HG03521 (cell line): ENCODE data around the gene DTX2.
A peak's percentile ranks its signal among the peaks of the same experiment; 100 is the strongest.
"Not testable (repeated sequence)": the region's sequence is repeated elsewhere in the genome, so short reads cannot be mapped to it uniquely, and the experiment has no call there.

Experiments
- ATAC-seq: cut with Tn5 transposase; IDR thresholded peaks from one replicate; pipeline ENCODE4 v1.9.1; 2021; ENCODE audit warnings: mild to moderate bottlenecking, moderate library complexity; ENCODE audit not compliant: unreplicated experiment

The DTX2 gene

DNA sequence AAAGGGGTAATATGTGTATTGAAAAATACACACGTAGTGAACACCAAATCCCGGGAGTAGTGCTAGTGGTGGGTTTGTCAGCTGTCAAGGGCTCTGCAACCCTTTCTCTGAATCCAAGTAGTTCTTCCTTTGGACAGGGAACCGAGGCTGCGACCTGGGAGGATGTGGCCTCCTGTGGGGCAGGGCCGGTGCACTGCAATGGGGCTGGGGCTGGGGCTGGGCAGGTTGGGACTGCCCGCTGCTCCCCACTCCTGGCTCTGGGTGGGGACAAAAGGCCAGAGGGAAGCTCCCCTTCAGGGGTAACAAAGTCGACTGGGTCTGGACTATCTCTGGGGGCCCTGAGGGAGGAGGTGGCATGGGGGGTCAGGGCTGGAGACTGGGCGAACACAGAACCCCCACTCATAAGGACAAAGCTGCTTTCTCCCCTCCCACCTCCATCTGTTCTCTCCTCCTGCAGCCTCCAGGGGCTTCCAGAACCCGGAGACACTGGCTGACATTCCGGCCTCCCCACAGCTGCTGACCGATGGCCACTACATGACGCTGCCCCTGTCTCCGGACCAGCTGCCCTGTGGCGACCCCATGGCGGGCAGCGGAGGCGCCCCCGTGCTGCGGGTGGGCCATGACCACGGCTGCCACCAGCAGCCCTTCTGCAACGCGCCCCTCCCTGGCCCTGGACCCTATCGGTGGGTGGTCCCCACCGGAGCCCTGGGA, 49.8 kb downstream of the DTX2 start:
- ATAC-seq, result not testable (repeated sequence)

DNA sequence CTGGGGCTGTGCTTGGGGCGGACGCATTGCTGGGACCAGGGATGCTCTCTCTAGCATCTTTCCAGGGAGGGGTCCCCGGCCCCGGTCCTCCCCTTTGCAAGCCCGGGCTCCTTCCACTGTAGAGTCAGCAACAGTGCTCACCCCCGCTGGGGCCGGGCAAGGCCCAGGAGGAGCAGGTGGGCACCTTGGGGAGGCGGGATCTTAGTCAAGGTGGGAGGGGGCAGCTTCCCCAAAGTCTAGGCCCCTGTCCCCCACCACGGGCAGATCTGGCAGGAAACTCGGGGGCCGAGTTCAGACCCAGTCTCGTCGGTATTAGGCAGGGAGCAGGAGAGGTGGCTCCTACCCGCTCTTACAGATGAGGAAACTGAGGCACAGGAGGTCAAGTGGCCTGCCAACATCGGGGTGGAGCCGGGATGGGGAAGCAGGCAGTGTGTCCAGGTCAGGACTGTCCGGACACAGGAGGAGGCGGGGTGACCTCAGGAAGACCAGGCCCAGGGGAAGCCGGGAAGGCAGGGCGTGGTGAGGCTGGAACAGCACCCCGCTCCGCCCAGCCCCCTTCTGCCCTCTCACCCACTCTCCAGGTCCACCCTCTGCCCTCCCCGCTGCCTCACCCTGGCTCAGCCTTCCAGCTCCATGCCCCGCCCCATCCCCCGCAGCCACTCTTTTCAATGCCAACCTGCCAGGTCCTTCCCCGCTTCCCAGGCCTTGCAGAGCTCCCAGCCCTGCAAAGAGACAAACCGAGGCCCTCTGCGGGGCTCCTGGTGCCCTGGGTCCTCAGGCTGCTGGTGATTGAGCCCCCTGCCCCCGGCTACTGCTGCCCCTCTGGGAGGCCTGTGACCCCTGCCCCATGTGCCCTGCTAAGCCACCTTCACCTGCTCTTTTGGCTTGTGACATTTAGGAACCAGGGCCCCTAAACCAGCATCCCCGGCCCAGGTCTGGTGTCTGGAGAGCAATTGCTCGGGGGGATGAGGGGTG, 50.7 kb downstream of the DTX2 start:
- not testable (repeated sequence) for ATAC-seq

GRCh38 chr7:76512941-76513816, 51.7 kb downstream of the DTX2 start:
- no peak for ATAC-seq

- ATAC-seq, result no peak
These were observed 52.6 kb downstream of the DTX2 start for GRCh38 chr7:76513817-76514799.

DNA sequence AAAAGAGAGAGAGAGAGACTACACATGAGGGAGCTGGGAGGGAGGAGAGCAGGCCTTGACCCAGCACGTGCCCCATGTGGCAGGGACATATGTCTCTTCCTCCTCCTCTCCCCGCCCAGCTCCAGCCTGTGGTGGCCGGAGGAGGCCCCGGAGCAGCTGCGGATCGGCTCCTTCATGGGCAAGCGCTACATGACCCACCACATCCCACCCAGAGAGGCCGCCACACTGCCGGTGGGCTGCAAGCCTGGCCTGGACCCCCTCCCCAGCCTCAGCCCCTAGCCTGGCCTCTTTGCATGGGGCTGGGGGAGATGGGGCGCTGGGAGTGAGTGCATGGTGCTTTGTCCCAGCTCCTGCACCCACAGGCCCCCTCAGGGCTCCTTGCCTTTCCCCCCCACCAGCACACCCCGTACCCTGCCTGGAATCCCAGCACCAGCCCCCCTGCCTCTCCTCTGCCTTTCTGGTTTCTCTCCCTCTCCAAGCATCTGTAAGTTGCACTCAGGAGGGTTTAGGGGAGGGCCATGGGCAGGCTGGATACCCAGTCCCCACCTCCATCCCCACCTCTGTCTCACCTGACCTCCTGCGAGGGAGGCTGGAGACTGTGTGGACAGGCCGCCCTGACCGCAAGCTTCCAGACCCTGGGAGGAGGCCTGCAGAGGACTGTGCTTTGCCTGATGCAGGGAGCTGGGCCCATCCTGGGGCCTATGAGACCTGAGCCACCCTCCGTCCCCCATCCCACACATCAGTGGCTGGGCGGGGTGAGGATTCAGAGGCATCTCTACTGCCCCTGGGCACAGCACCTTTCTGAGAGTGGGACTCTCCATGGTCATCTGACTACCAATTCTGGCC, 53.6 kb downstream of the DTX2 start:
- ATAC-seq, result no peak

DNA sequence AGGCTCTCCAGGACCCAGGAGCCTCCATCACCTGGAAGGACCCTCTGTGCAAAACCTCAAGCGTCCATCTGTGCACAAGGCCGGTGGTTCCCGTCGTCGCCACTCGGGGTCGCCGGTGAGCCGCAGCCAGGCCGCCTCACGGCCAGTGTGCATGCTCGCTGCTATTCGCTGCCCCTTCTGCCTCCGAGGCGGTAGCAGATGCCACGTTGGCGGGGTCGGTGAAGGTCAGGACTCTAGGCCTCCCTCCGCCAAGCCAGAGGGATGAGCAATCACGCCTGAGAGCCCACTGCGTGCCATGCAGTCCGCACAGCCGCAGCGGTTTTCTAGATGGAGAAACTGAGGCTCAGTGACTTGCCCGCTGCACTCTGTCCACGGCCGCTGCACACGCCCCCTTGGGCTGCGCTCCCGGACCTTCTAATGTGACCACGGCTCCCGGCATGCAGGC, 54.5 kb downstream of the DTX2 start:
- no peak for ATAC-seq

GRCh38 chr7:76516932-76517331, 55.4 kb downstream of the DTX2 start:
- not testable (repeated sequence) for ATAC-seq

GRCh38 chr7:76526183-76526582, 64.7 kb downstream of the DTX2 start:
- not testable (repeated sequence) for ATAC-seq

GRCh38 chr7:76531643-76532042, 70.1 kb downstream of the DTX2 start:
- ATAC-seq, result not testable (repeated sequence)

- not testable (repeated sequence) for ATAC-seq
These were observed 81.7 kb downstream of the DTX2 start, which contains the start of gene SPDYE16 for GRCh38 chr7:76543197-76543596. Gene SPDYE16 (minus strand): TSS chr7:76543297. CDS start chr7:76541459, 1,838 bp downstream.

GRCh38 chr7:76549025-76549854, 87.7 kb downstream of the DTX2 start:
- ATAC-seq, result peak; percentile 98

DNA sequence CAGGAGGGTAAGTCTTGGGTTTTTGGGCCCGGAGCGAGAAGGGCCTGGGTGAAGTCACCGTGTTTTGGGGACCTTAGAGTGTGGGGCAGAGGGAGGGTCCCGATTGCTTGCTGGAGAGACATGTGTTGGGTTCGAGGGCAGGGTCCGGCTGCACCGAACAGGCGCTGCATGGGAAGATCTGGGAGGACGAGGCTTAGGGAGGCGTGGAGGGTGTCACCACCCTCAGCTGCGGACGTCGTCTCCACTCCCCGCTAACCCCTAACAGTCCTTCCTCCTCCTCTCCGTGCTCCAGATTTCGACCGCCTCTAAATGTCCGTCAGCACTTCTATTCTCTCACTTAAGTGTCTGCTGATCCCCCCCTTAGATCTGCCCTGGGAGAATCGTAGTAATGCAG, 88.3 kb downstream of the DTX2 start:
- not testable (repeated sequence) for ATAC-seq

- ATAC-seq, result not testable (repeated sequence)
These were observed 90.5 kb downstream of the DTX2 start for GRCh38 chr7:76551992-76552391.
